Stimulated activated CD8-positive, alpha-beta memory T cell treated with anti-CD3 and anti-CD28 coated beads, Interleukin-12 subunit alpha, Interleukin-12 subunit beta, amount 100 ng/mL, for 4 hours (primary cell): ENCODE results near the gene ZNF319.

Experiments
- DNase-seq: peaks from one replicate; pipeline ENCODE4 v3.0.0-alpha.2; 2020; ENCODE audit warnings: low read depth

ZNF319 gene

DNA sequence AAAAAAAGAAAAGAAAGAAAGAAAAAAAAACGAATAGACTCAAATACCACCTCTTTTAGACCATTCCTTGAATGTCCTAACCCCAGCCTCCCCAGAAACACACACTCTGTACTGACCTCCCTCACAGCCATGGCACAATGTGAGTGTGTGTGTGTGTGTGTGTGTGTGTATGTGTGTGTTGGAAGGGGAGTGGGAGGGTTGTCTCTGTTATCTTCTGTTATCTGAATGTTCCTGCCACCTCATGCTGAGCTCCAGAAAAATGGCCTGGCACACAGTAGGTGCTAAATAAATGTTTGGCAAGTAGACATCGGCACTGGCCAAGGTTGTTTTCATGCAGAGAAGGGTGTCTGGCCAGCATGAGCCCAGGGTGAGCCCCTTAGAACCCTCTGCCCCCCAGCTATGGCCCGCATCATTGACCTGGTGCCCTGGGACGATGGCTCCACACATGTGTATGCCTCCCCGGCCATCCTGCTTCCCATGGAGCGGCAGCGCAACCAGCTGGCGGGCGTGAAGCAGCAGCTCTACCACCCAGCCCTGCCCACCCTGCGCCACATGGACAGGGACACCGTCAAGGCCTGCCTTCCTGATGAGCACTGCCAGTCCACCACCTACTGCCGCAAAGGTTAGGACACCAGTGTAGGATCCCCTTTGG lies 22.9 kb downstream of the ZNF319 start:
- no peak for DNase-seq

DNA sequence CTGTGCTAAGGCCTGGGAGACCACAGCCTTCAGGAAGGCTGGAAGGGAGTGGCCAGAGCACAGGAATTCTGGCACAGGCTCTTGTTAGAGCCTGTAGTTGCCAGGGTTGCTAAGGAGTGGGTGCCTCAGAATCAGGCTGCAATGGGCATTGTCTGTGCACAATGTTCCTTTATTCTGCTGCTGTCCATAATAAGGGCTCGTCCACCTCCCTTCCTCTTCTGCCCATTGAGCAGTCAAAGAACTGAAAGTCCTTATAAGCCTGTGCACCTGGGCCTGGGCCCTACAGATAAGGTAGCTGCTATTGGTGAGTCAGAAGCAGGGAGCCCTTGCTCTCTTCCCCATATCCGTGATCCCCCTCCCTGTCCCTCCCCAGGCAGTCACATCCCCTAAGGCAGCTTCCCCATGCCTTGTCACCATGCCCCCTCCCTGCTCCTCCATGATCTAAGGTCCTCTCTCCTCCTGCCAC lies 24.1 kb downstream of the ZNF319 start:
- no peak for DNase-seq

DNA sequence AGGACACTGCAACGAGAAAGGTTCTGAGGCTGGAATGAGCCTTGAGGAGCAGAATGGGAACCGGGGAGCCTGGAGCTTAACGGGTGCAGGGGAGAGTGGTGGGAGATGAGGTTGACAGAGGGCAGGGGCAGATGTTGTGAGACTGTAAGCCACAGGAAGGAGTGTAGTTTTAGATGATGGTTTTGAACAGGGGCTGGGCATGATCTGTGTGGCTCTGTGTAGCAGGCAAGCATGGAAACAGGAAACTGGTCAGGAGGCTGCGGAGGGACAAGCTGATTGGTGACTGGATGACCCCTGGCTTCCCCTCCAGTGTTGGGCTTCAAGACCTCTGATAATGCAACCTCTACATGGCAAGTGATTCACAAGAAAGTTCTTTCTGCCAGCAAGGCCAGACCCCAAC lies 28.2 kb downstream of the ZNF319 start:
- DNase-seq = no peak

DNA sequence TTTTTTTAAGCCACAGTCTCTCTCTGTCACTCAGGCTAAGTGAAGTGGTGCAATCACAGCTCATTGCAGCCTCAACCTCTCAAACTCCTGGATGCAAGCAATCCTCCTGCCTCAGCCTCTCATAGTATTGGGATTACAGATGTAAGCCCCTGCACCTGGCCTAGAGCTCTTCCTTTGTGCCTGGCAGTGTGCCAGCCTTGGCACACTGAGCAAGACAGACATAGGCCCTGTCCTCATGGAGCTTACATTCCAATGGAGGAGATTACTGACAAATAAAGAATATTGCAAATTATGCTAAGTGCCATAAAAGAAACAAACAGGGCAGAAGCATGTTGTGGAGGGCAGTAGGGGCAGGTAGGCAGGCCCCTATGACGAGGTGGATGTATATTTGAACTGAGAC lies 28.6 kb downstream of the ZNF319 start:
- DNase-seq = no peak

DNA sequence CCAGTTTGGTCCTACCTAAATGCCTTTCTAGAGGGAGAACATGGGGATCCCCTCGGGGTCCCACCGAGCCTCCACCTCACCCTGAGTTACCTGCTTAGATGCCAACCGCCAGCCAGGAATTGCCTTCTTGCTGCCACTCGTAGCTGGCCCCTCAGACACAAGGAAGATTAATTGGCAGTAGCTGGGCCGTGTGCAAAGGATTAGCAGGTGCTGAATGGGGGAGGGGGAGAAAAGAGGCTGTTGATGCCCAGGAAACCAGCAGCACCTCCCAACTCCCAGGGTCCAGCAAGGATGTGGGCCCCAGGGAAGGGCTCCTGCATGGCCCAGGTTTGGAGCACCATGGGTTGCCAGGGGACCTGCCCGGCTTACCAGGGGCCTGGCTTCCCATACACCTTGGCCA lies 29.5 kb downstream of the ZNF319 start, which contains the start of gene CNGB1:
CNGB1 (minus strand) TSS at position 159 of the 400 bp plus-strand sequence. CDS start 3,842 bp downstream, outside the sequence.
- no peak for DNase-seq

DNA sequence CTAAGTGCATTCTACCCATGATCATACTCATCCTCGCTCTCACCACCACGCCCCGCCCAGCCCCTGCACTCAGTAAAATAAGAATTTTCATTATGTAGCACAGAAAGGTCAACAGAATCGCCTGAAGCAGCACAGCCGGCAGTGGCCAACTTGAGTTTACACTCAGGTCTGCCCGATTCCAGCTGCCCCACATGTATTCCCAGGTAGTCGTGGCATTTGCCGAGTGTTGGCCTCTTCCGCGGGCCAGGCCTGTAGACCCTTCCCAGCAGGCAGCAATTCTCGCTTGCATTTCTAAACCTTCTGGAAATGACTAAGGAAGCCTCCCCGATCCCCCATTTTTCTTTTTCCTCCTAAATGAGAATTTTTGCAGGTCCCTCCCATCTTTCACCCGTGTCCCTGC lies 30.2 kb downstream of the ZNF319 start:
- DNase-seq = no peak

DNA sequence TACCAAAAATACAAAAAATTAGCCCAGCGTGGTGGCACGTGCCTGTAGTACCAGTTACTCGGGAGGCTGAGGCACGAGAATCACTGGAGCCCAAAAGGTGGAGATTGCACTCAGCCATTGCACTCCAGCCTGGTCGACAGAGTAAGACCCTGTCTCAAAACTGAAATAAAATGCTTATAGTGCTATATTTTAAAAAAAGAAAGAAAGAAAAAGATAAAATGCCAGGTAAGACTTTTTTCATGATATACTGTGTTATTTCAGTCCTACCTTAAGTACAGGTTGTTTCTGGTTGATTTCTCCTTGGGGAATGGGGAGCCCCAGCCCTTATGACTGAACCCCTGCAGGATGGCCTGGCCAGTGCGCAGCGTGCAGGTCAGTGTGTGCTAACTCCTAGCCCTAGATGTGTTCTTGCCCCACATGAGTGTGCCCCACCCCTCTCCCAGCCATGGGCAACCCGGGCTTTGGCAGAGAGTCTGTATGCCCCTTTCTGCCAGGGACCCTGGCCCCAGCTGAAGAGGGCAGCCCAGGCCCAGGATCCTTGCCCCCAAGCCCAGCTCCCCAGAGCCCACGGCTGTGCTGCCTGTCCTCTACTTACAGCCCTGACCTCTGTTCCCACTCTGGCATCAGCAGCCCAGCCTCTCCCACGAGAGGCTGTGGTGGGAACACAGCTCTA lies 30.9 kb downstream of the ZNF319 start:
- DNase-seq = no peak

DNA sequence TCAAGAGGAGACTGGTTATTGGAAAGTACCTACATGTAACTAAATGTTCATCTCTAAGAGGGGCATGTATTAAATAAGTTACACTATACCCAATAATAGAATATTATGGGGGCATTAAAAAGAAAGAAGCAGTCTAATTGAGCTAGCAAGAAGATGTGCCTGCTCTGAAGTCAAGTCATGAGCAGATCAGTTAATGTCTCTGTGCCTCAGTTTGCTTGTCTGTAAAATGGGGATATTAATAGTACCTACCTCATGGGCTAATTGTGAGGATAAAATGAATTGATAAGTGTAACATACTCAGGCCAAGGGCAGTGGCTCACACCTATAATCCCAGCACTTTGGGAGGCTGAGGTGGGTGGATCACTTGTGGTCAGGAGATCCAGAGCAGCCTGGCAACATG lies 32.6 kb downstream of the ZNF319 start:
- no peak for DNase-seq

DNA sequence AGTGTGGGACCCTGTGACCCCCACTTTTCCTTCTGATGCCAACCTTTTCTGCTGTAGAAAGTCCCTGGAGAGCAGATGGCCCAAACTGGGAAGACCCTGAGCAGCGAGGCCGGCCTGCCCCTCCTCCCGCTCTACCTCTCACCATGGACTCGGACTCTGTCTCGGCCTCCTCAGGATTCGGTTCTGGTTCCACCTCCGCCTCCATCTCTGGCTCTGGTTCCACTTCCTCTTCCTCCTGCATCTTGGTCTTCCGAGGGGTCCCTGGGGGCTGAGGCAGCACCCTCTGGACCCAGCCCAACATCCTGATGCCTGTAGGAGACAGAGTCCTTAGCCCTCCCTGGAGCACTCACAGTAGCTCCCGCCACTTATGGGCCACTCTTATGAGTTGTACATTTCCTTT lies 33.5 kb downstream of the ZNF319 start:
- DNase-seq = no peak

DNA sequence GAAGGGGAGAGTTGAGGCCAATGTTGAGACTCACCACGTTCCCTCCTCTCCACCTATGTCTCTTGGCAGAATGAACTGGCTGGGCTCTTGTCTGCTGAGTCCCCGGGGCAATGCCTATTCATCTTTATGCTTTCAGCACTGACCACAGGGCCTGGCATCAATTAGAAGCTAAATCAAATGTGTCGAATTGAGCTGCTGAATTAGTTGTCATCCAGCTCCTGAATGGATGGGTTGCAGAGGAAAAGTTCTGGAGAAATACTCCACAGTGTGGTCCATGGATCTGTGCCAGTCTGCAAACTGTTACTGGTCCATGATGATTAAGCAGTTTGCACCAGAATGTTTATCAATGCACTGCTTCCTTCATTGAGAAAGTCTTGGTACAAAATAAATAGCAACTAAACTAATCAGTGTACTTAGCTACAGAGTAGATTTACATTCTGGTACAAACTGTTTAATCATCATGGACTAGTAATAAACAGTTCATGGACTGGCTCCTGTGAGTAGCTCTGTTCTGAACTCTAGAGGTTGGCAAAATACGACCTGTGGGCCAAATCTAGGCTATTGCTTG lies 34.2 kb downstream of the ZNF319 start:
- DNase-seq = no peak

DNA sequence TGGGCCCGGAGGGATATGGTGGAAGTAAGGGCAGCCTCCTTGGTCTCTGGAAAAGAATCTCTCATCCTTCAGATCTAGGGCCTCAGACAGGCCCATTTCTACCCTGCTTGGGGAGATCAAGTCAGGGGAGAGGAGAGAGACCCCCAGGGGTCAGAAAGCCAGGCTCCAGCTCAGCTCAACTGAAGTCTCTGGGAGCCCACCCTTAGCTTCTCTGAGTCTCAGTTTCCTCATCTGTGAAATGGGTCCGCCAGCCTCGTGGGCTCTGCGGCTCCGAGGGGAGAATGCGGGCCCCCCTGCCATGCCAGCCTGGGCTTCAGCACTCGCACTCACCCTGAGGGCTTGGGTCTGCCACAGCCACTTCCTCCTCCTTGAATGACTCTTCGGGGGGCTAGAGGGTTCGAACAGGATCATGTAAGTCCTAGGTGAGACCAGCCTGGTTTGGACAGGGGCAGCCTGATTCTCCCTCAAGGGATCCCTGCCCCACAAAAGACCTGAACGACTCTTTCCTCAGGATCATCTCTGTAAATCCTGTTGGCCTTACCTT lies 36.2 kb downstream of the ZNF319 start:
- no peak for DNase-seq

DNA sequence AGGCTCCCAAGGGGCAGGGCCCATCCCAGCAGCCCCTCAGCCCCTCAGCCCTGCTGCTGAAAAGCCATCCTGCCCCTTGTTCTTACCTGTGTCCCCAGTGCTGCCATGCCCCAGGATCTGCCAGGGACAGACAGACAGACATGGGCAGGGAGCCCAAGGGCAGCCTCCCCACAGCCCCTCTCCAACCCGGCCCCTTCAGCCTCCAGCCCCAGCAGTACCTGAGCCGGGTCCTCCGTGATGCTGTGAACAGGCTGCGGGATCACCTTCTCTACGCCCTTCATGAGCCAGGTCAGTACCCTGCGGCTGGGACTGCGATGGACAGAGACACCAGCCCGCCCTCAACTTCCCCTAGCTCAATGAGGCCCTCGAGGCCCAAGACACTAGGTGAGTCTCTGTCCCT lies 37.7 kb downstream of the ZNF319 start:
- no peak for DNase-seq

DNA sequence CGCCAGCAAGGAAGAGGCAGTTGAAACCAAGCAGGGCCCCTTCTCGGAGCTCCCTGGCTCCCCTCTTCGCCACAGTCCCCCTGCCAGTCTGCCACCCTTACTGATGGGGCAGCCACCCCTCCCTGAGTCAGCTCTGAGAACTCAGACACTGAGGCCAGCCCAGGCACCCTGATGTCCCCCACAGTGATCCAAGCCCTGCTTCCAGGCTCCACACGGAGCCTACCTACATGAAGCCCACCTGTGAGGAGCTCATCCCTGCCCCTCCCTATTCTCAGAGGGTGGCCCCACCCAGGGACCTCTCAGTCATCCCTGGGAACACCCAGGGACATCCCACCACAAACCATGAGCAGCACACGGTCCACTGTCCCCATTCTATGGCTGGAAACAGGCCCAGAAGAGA lies 38.4 kb downstream of the ZNF319 start:
- no peak for DNase-seq

DNA sequence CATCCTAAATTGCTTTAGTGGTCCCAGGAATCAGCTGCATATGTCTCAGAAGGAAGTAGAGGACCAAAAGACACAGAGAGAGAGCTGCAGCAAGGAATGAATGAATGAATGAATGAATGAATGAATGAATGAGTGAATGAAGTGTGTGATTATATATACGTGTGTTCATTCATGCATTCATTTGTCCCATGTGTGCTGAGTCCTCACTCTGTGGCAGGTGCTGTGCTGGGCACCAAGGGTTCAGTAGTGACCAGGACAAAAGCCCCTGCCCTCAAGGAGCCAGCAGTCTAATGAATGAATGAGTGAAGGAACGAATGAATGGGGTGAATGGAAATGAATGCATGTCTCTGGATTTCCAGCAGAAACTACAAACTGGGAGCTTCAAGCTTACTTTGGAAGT lies 38.9 kb downstream of the ZNF319 start:
- DNase-seq = no peak

DNA sequence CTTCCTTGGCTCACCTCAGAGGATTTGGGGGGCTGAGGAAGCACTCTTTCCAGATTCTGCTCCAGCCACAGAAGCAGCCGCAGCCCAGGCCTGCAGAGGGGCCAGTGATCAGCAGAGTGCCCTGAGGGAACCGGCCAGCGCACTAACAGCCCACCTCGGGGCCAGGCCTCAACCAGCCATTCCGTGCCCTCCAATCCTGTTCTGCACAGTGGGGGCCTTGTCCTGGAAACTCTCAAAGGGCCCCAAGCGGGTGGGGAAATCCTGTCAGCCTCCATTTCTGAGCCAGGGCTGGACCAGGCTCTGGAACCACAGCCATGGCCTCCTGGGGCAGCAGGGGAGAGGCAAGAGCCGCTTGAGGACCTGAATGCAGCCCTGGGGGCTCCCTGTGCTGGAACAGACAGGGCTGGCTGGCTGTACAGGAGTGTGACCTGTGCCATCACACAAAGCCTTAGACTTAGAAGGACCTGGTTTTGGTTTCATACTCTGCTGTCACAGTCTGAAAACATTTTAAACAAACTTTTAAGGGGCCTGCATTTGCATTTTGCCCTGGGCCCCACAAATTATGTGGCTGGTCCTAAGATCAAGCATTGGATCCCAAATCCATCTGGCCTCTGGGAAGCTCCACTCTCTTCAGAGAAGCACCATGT lies 39.5 kb downstream of the ZNF319 start:
- DNase-seq = no peak

DNA sequence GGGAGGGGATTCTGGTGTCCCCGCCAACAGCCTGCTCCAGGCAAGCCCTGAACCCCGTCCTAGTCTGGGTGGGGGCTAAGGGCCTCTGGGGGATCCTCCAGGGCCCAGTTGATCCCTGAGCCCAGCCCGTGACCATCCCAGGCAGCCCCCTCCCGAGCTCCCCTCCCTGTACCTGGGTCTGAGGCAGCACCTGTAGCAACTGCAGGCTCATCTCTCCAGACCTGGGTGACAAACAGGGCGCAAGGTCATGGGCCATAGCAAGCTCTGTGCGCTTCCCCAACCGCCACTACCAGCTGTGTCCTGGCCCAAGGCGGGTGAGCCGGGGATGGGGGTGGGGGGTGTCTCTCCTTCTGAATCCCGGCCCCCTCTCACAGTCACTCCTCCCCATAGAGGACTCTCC lies 40.2 kb downstream of the ZNF319 start:
- DNase-seq = no peak

DNA sequence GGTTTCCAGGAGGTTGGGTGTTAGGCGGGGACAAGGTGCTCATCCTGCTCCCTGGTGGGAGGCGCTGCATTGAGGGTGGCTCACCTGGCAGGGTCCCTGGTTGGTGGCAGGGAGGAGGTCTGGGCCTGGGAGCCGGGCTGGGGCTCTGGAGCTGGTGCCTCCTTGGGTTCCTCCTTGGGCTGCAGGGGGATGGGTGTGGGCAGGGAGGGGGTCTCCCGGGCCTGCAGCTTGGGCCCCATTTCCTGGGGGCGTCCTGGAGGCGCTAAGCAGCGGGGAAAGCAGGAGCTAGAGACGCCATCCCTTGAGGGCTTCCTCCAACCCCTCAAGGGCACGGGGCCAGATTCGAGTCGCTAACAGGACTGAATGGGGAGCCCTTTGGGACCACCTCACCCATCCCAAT lies 40.7 kb downstream of the ZNF319 start:
- no peak for DNase-seq

DNA sequence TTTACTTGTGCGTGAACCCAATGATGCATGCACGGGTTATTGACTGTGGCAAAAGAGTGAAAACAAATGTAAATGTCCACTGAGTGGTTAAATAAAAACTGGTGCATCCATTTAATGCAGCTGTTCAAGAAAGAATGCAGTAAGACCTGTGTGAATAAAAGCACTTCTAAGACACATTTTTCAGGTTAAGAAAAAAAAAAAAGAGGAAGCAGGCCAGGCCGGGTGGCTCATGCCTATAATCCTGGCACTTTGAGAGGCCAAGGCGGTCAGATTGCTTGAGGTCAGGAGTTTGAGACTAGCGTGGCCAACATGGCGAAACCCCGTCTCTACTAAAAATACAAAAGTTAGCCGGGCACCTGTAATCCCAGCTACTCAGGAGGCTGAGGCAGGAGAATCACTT lies 41.4 kb downstream of the ZNF319 start:
- DNase-seq = no peak

DNA sequence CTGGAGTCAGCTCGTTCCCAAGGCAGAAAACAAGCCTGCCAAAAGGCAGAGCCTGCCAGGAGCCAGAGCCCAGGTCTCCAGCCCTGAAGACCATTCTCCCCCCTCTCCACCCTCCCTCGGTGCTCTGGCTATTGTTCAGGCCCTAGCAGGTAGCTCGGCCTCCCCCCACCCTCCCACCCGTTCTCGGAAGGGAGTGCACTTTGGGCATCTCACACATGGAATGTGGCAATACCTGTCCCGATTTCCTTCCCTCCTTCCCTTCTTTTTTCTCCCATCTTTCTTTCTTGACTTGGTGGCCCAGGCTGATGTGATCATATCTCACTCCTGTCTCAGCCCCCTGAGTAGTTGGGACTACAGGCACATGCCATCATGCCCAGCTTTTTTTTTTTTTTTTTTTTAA lies 41.9 kb downstream of the ZNF319 start:
- no peak for DNase-seq

DNA sequence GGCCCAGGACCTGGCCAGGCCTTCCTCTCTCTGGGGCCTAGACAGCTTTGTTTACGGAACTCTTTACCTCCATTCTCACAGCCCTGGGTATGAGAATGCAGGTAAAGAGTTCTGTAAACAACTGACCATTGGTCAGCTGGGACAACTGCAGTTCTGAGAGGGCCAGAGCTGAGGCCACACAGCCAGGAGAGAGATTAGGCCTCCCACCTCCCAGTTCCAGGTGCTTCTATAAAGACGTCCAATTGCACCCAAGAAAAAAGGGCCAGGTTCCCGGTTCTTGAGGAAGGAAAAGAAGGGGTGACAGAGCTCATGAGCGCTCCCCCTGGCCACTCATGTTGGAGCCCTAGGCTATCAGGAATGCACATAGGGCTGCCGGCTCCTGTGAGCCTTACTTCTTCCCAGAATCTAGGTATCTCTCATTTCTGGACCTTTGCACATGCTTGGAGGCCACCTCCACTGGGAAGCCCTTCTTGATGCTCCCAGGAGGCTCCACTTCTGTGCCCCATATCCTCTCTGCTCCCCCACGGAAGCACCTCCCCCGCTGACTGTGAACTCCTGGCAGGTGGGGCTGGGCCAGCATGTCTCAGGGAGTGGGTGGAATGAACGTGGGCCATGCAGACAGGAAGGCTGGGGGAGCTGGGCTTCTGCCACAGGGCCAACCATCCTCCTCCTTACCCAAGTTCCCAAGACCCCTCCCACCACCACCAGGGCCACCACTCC lies 42.6 kb downstream of the ZNF319 start:
- no peak for DNase-seq

DNA sequence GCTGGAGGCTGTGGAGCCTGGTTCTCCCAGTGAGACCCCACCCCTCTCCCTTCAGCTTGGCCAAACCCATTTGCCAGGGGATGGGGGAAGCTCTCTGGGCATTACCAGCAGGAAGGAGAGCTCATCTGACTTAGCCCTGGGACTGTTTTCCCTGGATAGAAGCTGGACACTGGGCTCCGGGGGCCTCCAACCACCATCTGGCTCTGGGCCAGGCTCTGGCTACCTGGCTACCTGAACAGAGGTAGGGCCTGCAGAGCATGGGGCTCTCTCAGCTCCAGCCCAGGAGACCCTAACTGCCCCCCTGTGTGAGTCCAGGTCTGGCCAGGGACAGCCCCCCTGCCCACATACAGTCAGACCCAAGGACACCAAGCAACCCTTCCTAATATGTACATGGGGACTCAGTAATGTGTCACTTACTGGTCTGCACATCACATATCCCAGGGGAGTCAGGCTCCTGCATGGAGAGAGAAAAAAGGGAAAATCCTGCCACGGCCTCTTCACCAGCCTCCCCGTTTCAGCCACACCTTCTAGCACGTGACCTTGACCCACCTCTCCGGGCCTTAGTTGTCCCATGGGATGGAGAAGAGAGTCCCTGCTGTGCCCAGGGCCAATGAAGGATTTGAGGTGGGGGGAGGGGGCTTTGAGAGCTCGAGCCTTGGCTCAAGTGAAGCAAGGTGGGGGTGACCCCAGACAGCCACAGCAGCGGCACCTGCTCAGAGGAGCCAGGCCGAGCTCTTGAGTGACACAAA lies 43.4 kb downstream of the ZNF319 start:
- no peak for DNase-seq
